Measurements from ENCODE around the gene MON2.
"Not testable (repeated sequence)": the region's sequence is repeated elsewhere in the genome, so short reads cannot be mapped to it uniquely, and the experiment has no call there.

MON2 gene

DNA sequence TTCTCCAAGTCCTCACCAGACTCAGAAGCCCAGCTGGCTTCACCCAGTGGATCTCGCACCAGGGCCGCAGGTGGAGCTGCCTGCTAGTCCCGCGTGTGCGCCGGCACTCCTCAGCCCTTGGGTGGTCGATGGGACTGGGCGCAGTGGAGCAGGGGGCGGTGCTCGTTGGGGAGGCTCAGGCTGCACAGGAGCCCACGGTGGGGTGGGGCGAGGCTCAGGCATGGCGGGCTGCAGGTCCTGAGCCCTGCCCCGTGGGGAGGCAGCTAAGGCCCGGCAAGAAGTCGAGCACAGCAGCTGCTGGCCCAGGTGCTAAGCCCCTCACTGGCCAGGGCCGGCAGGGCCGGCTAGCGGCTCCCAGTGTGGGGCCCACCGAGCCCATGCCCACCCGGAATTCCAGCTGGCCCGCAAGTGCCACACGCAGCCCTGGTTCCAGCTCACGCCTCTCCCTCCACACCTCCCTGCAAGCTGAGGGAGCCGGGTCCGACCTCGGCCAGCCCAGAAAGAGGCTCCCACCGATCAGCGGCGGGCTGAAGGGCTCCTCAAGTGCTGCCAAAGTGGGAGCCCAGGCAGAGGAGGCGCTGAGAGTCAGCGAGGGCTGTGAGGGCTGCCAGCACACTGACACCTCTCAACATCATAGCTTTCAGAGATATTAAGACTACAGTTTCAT lies 5.3 kb upstream of the MON2 start:
- not testable (repeated sequence) for H3K9me3 Mint-ChIP-seq; H3K36me3 Mint-ChIP-seq (ENCODE audit: low read depth); DNase-seq; H3K27ac Mint-ChIP-seq; H3K27me3 Mint-ChIP-seq; H3K4me1 Mint-ChIP-seq (ENCODE audit: low read depth); H3K4me3 Mint-ChIP-seq

DNA sequence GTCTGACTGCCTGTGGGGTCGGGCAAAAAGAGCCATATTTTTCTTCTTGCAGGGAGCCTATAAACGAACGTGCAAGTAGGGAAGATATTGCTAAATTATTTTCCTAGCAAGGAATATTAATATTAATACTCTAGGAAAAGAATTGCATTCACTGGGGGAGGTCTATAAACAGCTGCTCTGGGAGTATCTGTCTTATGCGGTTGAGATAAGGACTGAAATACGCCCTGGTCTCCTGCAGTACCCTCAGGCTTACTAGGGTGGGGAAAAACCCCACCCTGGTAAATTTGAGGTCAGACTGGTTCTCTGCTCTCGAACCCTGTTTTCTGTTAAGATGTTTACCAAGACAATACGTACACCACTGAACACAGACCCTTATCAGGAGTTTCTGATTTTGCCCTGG lies 3.4 kb upstream of the MON2 start:
- H3K4me3 Mint-ChIP-seq, H3K27me3 Mint-ChIP-seq, H3K9me3 Mint-ChIP-seq, H3K27ac Mint-ChIP-seq, DNase-seq: not testable (repeated sequence)
- H3K36me3 Mint-ChIP-seq (ENCODE audit: low read depth), result peaks cover 19% of the 10 kb centered on the region
- peaks cover 18% of the 10 kb centered on the region for H3K4me1 Mint-ChIP-seq (ENCODE audit: low read depth)

- Mint-ChIP-seq H3K9me3 (peaks cover 6% of the 10 kb centered on the region), H3K4me1 (ENCODE audit: low read depth) (peaks cover 30% of the 10 kb centered on the region), H3K27ac (peak overlapping the region; percentile 96), H3K36me3 (ENCODE audit: low read depth) (peaks cover 23% of the 10 kb centered on the region), H3K27me3 (no peaks in the 10 kb centered on the region), H3K4me3 (peak overlapping the region; percentile 95)
- peak; percentile 50 for DNase-seq
Observed at GRCh38 chr12:62466018-62466593, 520 bp upstream of the MON2 start.

DNA sequence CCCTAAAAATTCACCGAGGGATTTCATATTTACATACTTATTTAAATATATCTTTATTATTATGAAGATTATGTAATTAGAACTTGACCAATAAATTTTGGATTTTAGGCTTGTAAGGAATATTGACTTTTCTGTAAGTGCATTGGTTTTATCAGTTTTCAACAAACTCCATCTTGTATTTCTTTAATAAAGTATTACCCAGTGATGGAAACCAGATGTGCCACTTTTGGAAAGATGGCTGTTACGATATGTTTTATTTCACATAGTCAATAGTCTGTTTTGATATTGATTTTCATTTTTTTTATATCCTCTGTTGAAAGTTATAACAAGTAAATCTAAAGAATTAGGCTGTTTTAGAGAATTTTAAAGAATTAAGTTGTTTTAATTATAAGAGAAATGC lies 1.8 kb downstream of the MON2 start:
- Mint-ChIP-seq H3K27ac (no peak overlapping the region), H3K27me3 (no peaks in the 10 kb centered on the region), H3K4me3 (peak overlapping the region; percentile 95), H3K9me3 (peaks cover 5% of the 10 kb centered on the region), H3K36me3 (ENCODE audit: low read depth) (peaks cover 27% of the 10 kb centered on the region), H3K4me1 (ENCODE audit: low read depth) (peaks cover 30% of the 10 kb centered on the region)
- DNase-seq, result no peak

DNA sequence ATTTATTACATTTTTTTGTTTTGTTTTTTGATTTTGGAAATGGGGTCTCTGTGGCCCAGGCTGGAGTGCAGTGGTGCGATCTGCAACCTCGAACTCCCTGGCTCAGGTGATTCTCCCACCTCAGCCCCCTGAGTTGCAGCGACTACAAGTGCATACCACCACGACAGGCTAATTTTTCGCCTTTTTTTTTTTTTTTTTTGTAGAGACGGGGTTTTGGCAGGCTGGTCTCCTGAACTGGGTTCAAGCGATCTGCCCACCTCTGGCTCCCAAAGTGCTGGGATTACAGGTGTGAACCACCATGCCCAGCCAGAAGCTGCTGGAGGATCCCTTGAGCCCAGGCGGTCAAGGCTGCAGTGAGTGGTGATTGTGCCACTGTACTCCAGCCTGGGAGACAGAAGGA lies 2.3 kb downstream of the MON2 start:
- no peak overlapping the region for H3K27ac Mint-ChIP-seq
- peaks cover 32% of the 10 kb centered on the region for H3K4me1 Mint-ChIP-seq (ENCODE audit: low read depth)
- H3K4me3 Mint-ChIP-seq, result peak overlapping the region; percentile 57
- DNase-seq, result no peak
- no peaks in the 10 kb centered on the region for H3K27me3 Mint-ChIP-seq
- peaks cover 26% of the 10 kb centered on the region for H3K36me3 Mint-ChIP-seq (ENCODE audit: low read depth)
- no peaks in the 10 kb centered on the region for H3K9me3 Mint-ChIP-seq

GRCh38 chr12:62469704-62470103 lies 3.1 kb downstream of the MON2 start:
- H3K27ac Mint-ChIP-seq, result no peak overlapping the region
- H3K4me1 Mint-ChIP-seq (ENCODE audit: low read depth), result peaks cover 34% of the 10 kb centered on the region
- peaks cover 28% of the 10 kb centered on the region for H3K36me3 Mint-ChIP-seq (ENCODE audit: low read depth)
- DNase-seq, result no peak
- H3K4me3 Mint-ChIP-seq, result peak overlapping the region; percentile 57
- no peaks in the 10 kb centered on the region for H3K27me3 Mint-ChIP-seq
- no peaks in the 10 kb centered on the region for H3K9me3 Mint-ChIP-seq

DNA sequence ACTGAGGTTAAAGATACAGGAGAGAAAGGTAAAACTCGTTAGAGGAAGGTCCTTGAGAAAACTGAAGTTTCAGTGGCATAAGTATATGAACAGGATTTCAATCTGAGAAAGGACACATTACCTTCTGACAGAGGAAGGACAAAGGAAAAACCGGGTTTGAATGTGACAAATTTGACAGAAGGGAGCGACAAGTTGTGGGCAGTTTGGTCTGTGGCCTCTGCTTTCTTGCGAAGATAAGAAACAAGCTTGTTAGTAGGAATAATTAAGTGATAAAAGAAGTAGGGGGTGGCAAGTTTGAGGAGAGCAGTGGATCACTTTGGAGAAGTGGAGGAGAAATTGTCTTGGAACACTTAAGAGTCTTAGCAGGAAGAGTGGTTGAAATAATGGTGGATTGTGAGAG lies 5.1 kb downstream of the MON2 start:
- Mint-ChIP-seq H3K36me3 (ENCODE audit: low read depth) (peaks cover 30% of the 10 kb centered on the region), H3K27ac (no peak overlapping the region), H3K4me3 (no peak overlapping the region), H3K4me1 (ENCODE audit: low read depth) (peaks cover 31% of the 10 kb centered on the region), H3K27me3 (no peaks in the 10 kb centered on the region), H3K9me3 (no peaks in the 10 kb centered on the region)
- DNase-seq, result no peak

DNA sequence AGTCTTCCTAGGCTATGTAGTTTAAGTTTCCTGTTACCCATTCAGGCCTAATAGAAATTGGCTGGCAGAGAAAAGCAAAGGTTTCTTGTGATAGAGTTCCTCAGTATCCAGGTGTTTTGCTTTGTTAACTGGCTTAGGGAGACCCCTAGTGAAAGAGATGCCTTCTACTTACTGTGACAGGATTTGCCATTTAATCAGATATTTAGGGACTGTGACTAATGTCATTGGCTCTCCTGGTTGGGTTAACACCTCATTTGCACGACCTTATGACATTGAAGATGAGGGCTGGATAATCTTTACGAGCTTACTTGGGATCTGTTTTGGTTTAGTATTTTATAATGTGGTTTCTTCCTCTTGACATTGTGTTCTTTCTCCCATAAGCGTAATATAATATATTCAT lies 5.8 kb downstream of the MON2 start:
- Mint-ChIP-seq H3K27me3 (no peaks in the 10 kb centered on the region), H3K4me1 (ENCODE audit: low read depth) (peaks cover 33% of the 10 kb centered on the region), H3K27ac (no peak overlapping the region), H3K36me3 (ENCODE audit: low read depth) (peaks cover 29% of the 10 kb centered on the region), H3K9me3 (no peaks in the 10 kb centered on the region), H3K4me3 (no peak overlapping the region)
- no peak for DNase-seq

GRCh38 chr12:62481843-62482540 lies 15.4 kb downstream of the MON2 start:
- Mint-ChIP-seq H3K4me3 (no peak overlapping the region), H3K36me3 (ENCODE audit: low read depth) (peaks cover 60% of the 10 kb centered on the region), H3K9me3 (no peaks in the 10 kb centered on the region), H3K27me3 (no peaks in the 10 kb centered on the region), H3K27ac (no peak overlapping the region), H3K4me1 (ENCODE audit: low read depth) (peaks cover 44% of the 10 kb centered on the region)
- no peak for DNase-seq

DNA sequence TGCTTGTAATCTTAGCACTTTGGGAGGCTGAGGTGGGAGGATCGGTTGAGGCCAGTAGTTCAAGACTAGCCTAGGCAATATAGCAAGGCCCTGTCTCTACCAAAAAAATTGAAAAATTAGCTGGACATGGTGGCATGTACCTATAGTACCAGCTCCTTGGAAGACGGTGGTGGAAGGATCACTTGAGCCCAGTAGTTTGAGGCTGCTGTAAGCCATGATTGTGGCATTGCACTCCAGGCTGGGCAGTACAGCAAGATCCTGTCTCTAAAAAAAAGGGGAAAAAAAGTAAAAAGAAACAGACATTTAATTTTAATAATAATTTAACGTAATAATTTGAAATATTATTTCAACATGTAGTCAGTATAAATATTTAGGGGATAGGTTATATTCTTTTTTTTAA lies 16.1 kb downstream of the MON2 start:
- DNase-seq, result no peak
- Mint-ChIP-seq H3K4me1 (ENCODE audit: low read depth) (peaks cover 42% of the 10 kb centered on the region), H3K36me3 (ENCODE audit: low read depth) (peaks cover 54% of the 10 kb centered on the region), H3K27ac (no peak overlapping the region), H3K4me3 (no peak overlapping the region), H3K9me3 (no peaks in the 10 kb centered on the region), H3K27me3 (no peaks in the 10 kb centered on the region)

- H3K36me3 Mint-ChIP-seq (ENCODE audit: low read depth), result peaks cover 46% of the 10 kb centered on the region
- H3K4me3 Mint-ChIP-seq, result no peak overlapping the region
- peaks cover 35% of the 10 kb centered on the region for H3K4me1 Mint-ChIP-seq (ENCODE audit: low read depth)
- H3K27me3 Mint-ChIP-seq, result no peaks in the 10 kb centered on the region
- no peaks in the 10 kb centered on the region for H3K9me3 Mint-ChIP-seq
- H3K27ac Mint-ChIP-seq, result peak overlapping the region; percentile 31
- no peak for DNase-seq
Observed at GRCh38 chr12:62484233-62484632, 17.6 kb downstream of the MON2 start.

DNA sequence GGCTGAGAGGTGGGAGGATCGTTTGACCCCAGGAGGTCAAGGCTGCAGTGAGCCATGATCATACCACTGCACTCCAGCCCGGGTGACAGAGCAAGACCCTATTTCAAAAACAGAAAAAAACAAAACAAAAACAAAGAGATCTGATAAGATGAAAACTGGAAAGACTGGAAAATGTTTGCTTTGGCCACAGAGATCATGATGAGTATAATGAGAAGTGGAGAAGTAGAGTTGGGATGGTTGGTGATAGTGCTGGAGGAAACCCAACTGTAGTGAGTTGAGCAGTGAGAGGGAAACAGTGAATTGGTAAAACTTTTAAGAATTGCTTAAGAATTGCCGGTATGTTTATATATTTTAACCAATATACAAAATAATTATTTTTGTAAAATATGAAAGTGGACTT lies 39.2 kb downstream of the MON2 start:
- Mint-ChIP-seq H3K27me3 (no peaks in the 10 kb centered on the region), H3K4me1 (ENCODE audit: low read depth) (no peaks in the 10 kb centered on the region), H3K36me3 (ENCODE audit: low read depth) (peaks cover 74% of the 10 kb centered on the region), H3K4me3 (no peak overlapping the region), H3K27ac (no peak overlapping the region), H3K9me3 (peaks cover 4% of the 10 kb centered on the region)
- no peak for DNase-seq

DNA sequence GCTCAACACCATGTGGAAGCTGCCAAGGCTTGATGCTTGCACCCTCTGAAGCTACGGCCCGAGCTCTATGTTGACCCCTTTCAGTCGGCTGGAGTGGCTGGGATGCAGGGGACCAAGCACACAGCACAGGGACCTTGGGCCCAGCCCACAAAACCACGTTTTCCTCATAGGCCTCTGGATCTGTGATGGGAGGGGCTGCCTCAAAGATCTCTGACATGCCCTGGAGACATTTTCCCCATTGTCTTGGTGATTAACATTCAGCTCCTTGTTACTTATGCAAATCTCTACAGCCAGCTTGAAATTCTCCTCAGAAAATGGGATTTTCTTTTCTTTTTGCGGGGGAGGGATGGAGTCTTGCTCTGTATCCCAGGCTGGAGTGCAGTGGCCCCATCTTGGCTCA lies 46.3 kb downstream of the MON2 start:
- peaks cover 11% of the 10 kb centered on the region for H3K9me3 Mint-ChIP-seq
- H3K27ac Mint-ChIP-seq, result no peak overlapping the region
- H3K4me3 Mint-ChIP-seq, result no peak overlapping the region
- H3K36me3 Mint-ChIP-seq (ENCODE audit: low read depth), result peaks cover 76% of the 10 kb centered on the region
- peaks cover 9% of the 10 kb centered on the region for H3K4me1 Mint-ChIP-seq (ENCODE audit: low read depth)
- DNase-seq, result no peak
- no peaks in the 10 kb centered on the region for H3K27me3 Mint-ChIP-seq

- H3K27ac Mint-ChIP-seq; H3K4me1 Mint-ChIP-seq (ENCODE audit: low read depth); H3K4me3 Mint-ChIP-seq; H3K27me3 Mint-ChIP-seq; DNase-seq: not testable (repeated sequence)
- peaks cover 76% of the 10 kb centered on the region for H3K36me3 Mint-ChIP-seq (ENCODE audit: low read depth)
- peaks cover 11% of the 10 kb centered on the region for H3K9me3 Mint-ChIP-seq
Observed at GRCh38 chr12:62514080-62514479, 47.5 kb downstream of the MON2 start.

GRCh38 chr12:62516927-62517326 lies 50.3 kb downstream of the MON2 start:
- peaks cover 59% of the 10 kb centered on the region for H3K36me3 Mint-ChIP-seq (ENCODE audit: low read depth)
- DNase-seq, result no peak
- no peak overlapping the region for H3K27ac Mint-ChIP-seq
- H3K27me3 Mint-ChIP-seq, result no peaks in the 10 kb centered on the region
- no peak overlapping the region for H3K4me3 Mint-ChIP-seq
- peaks cover 7% of the 10 kb centered on the region for H3K9me3 Mint-ChIP-seq
- peaks cover 12% of the 10 kb centered on the region for H3K4me1 Mint-ChIP-seq (ENCODE audit: low read depth)
